Activated T-cell treated with anti-CD3 and anti-CD28 coated beads, Interleukin-2, amount 50 U/mL, for 4 hours (primary cell): Measurements from ENCODE around the gene PRR23B. TPM values are rescaled to one million over a fixed set of nuclear protein-coding genes. Genes with fewer than 3 reads are reported as not detected.

Experiments used
- ATAC-seq, 2 donors: fragments of 200-7000 bp; cut with Tn5 transposase; one replicate each; pipeline ENCODE4 v1.10.0; 2021
- DNase-seq: peaks from one replicate; pipeline ENCODE4 v3.0.0-alpha.2; 2020
- H3K27me3 Mint-ChIP-seq: one replicate; pipeline ENCODE4 v1.8.0; 2021; ENCODE audit warnings: low read depth, mixed read lengths
- H3K36me3 Mint-ChIP-seq: one replicate; pipeline ENCODE4 v1.8.0; 2022; ENCODE audit warnings: mixed read lengths; ENCODE audit not compliant: insufficient read depth
- H3K4me1 Mint-ChIP-seq: one replicate; pipeline ENCODE4 v1.8.0; 2021; ENCODE audit warnings: low read depth, mixed read lengths
- H3K4me3 Mint-ChIP-seq: one replicate; pipeline ENCODE4 v1.8.0; 2021; ENCODE audit warnings: mild to moderate bottlenecking, moderate library complexity, mixed read lengths
- H3K9me3 Mint-ChIP-seq: one replicate; pipeline ENCODE4 v1.8.0; 2021; ENCODE audit warnings: mixed read lengths
- total RNA-seq, 3 donors: library from RNA; stranded (reverse); gene quantifications; one replicate each; pipeline ENCODE4 v1.2.1, GENCODE V29; 2021

The PRR23B gene
- total RNA-seq, 3 donors from 2014 or later, result not detected

GRCh38 chr3:139005356-139005993 lies 15.3 kb downstream of the PRR23B start:
- no peaks in the 10 kb centered on the region for H3K4me1 Mint-ChIP-seq
- H3K9me3 Mint-ChIP-seq, result peaks cover 29% of the 10 kb centered on the region
- peaks cover 8% of the 10 kb centered on the region for H3K27me3 Mint-ChIP-seq
- no peak overlapping the region for H3K4me3 Mint-ChIP-seq
- no peak for ATAC-seq
- H3K36me3 Mint-ChIP-seq, result no peaks in the 10 kb centered on the region
- DNase-seq, result no peak

- no peaks in the 10 kb centered on the region for H3K36me3 Mint-ChIP-seq
Measured at GRCh38 chr3:138995706-138996105, 25.0 kb downstream of the PRR23B start.

GRCh38 chr3:138987181-138987580 lies 33.5 kb downstream of the PRR23B start:
- no peak for DNase-seq
- ATAC-seq, result no peak
- no peaks in the 10 kb centered on the region for H3K4me1 Mint-ChIP-seq
- no peaks in the 10 kb centered on the region for H3K9me3 Mint-ChIP-seq
- no peaks in the 10 kb centered on the region for H3K36me3 Mint-ChIP-seq
- H3K4me3 Mint-ChIP-seq, result no peak overlapping the region
- H3K27me3 Mint-ChIP-seq, result peaks cover 5% of the 10 kb centered on the region

More at GRCh38 chr3:138995706-138996105, 25.0 kb downstream of the PRR23B start:
- no peak for DNase-seq
- Mint-ChIP-seq H3K9me3 (peaks cover 7% of the 10 kb centered on the region), H3K4me1 (no peaks in the 10 kb centered on the region), H3K4me3 (no peak overlapping the region), H3K27me3 (peaks cover 16% of the 10 kb centered on the region)
- no peak for ATAC-seq

- Mint-ChIP-seq H3K36me3 (no peaks in the 10 kb centered on the region), H3K27me3 (peaks cover 6% of the 10 kb centered on the region), H3K4me3 (no peak overlapping the region), H3K4me1 (no peaks in the 10 kb centered on the region), H3K9me3 (no peaks in the 10 kb centered on the region)
- no peak for ATAC-seq
- no peak for DNase-seq
Measured at GRCh38 chr3:138985932-138986331, 34.8 kb downstream of the PRR23B start.

- H3K4me1 Mint-ChIP-seq, result no peaks in the 10 kb centered on the region
- no peaks in the 10 kb centered on the region for H3K36me3 Mint-ChIP-seq
- H3K27me3 Mint-ChIP-seq, result peaks cover 10% of the 10 kb centered on the region
- H3K9me3 Mint-ChIP-seq, result no peaks in the 10 kb centered on the region
- ATAC-seq, result no peak
- no peak for DNase-seq
- H3K4me3 Mint-ChIP-seq, result no peak overlapping the region
Measured at GRCh38 chr3:138984816-138985215, 35.9 kb downstream of the PRR23B start.

- H3K4me1 Mint-ChIP-seq, result no peaks in the 10 kb centered on the region
- no peak for DNase-seq
- H3K36me3 Mint-ChIP-seq, result no peaks in the 10 kb centered on the region
- H3K9me3 Mint-ChIP-seq, result no peaks in the 10 kb centered on the region
- no peak for ATAC-seq
- H3K4me3 Mint-ChIP-seq, result no peak overlapping the region
- peaks cover 15% of the 10 kb centered on the region for H3K27me3 Mint-ChIP-seq
Measured at GRCh38 chr3:138976047-138976446, 44.7 kb downstream of the PRR23B start.

- Mint-ChIP-seq H3K36me3 (no peaks in the 10 kb centered on the region), H3K4me1 (no peaks in the 10 kb centered on the region), H3K9me3 (no peaks in the 10 kb centered on the region), H3K27me3 (peaks cover 16% of the 10 kb centered on the region), H3K4me3 (no peak overlapping the region)
- ATAC-seq (no peak), DNase-seq (no peak)
Measured at GRCh38 chr3:138975351-138975750, 45.4 kb downstream of the PRR23B start.

- Mint-ChIP-seq H3K36me3 (no peaks in the 10 kb centered on the region), H3K4me1 (no peaks in the 10 kb centered on the region), H3K27me3 (peaks cover 20% of the 10 kb centered on the region), H3K9me3 (no peaks in the 10 kb centered on the region), H3K4me3 (no peak overlapping the region)
- DNase-seq (no peak), ATAC-seq (no peak)
Measured at GRCh38 chr3:138974462-138974861, 46.3 kb downstream of the PRR23B start.

GRCh38 chr3:138972941-138973340 lies 47.8 kb downstream of the PRR23B start:
- DNase-seq, result no peak
- no peaks in the 10 kb centered on the region for H3K36me3 Mint-ChIP-seq
- H3K4me1 Mint-ChIP-seq, result no peaks in the 10 kb centered on the region
- ATAC-seq, result no peak
- no peak overlapping the region for H3K4me3 Mint-ChIP-seq
- peaks cover 22% of the 10 kb centered on the region for H3K27me3 Mint-ChIP-seq
- no peaks in the 10 kb centered on the region for H3K9me3 Mint-ChIP-seq

GRCh38 chr3:138971766-138972320 lies 48.9 kb downstream of the PRR23B start:
- DNase-seq, result no peak
- Mint-ChIP-seq H3K27me3 (peaks cover 22% of the 10 kb centered on the region), H3K9me3 (no peaks in the 10 kb centered on the region), H3K4me1 (no peaks in the 10 kb centered on the region), H3K36me3 (no peaks in the 10 kb centered on the region), H3K4me3 (no peak overlapping the region)
- ATAC-seq, result no peak

Other genes with a start within 250 kb of the PRR23B start
- 10 to 100 TPM; 16.1 to 19.0 (median 17.9) TPM for gene PIK3CB, start 186.0 kb downstream of the PRR23B start, total RNA-seq
- gene FOXL2, start 73.8 kb downstream of the PRR23B start, total RNA-seq, result under 1 TPM in 1 of 3 donors, not detected in 2; 0.05 TPM
- gene FOXL2NB, start 73.7 kb downstream of the PRR23B start, total RNA-seq, result not detected
- not detected for gene PRR23A, start 14.7 kb downstream of the PRR23B start, total RNA-seq
- not detected for gene PRR23C, start 24.0 kb upstream of the PRR23B start, total RNA-seq